ENCODE results near the gene TOE1. TPM values are rescaled to one million over a fixed set of nuclear protein-coding genes. Genes with fewer than 3 reads are reported as not detected.

Gene TOE1
- total and polyA plus RNA-seq, 10 donors, result 8.7 to 12.6 (median 11.6) TPM

DNA sequence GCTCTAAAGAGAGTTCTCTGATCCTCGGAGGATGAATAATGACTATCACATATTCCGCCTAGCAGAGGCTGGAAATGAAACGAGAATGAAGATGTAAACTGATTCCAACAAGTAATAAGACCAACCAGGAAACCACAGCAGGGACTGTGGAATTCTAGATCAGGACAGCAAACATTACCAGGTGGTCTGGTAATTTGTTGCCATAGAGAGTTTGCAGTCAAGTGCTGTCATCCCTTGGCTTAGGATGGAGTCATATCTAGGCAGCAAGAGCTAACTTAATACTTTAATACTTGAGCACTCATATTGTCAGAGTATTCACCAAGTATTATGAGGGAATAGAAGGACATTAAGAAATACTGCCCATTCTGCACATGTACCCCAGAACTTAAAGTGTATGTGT, 45.3 kb downstream of the TOE1 start:
- Histone ChIP-seq H3K27ac (no peak overlapping the region), H3K36me3 (peaks cover 0 to 5% (median 0%) of the 10 kb centered on the region in 6 donors), H3K9me3 (no peaks in the 10 kb centered on the region), H3K4me3 (no peak overlapping the region), H3K4me1 (no peaks in the 10 kb centered on the region), H3K27me3 (replicated peaks in 1 of 7) (no peaks in the 10 kb centered on the region)
- DNase-seq, result no peak
- TF ChIP-seq POLR2AphosphoS5 (IDR thresholded peaks at IDR 0.05), result no peak
- no peak for TF ChIP-seq CTCF (IDR thresholded peaks at IDR 0.05 in 8 of 11, conservative IDR thresholded peaks at IDR 0.05 in 3 of 11)
- no peak for TF ChIP-seq POLR2A (IDR thresholded peaks at IDR 0.05)
- WGBS, 5 donors, result 87 to 96% (median 95%) methylated on average over 3 of the region's 3 CpGs
- intact Hi-C loops (cut with DNase I; ENCODE audit: low total_unique reads), result no loop called here

DNA sequence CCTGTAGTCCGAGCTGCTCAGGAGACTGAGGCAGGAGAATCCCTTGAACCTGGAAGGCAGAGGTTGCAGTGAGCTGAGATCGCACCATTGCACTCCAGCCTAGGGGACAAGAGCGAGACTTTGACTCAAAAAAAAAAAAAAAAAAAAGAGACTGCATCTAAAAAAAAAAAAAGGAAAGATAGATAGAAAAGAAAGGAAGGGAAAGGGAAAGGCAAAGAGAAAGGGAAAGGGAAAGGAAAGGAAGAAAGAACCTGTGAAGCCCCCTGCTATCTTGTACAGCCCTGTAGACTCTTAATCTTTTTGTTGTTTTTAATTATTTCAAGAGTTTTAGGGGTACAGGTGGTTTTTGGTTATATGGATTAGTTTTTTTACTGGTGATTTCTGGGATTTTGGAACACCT, 46.2 kb downstream of the TOE1 start:
- H3K9me3 ChIP-seq, result no peaks in the 10 kb centered on the region
- 91 to 99% (median 97%) methylated on average over 3 of the region's 3 CpGs for WGBS, 5 donors
- H3K27ac ChIP-seq, result no peak overlapping the region
- peaks cover 0 to 5% (median 0%) of the 10 kb centered on the region in 6 donors for H3K36me3 ChIP-seq
- H3K4me1 ChIP-seq, result no peaks in the 10 kb centered on the region
- DNase-seq, result no peak
- no peak for TF ChIP-seq POLR2A (IDR thresholded peaks at IDR 0.05)
- no peak for TF ChIP-seq CTCF (IDR thresholded peaks at IDR 0.05 in 8 of 11, conservative IDR thresholded peaks at IDR 0.05 in 3 of 11)
- no peak for TF ChIP-seq POLR2AphosphoS5 (IDR thresholded peaks at IDR 0.05)
- intact Hi-C loops (cut with DNase I; ENCODE audit: low total_unique reads), result no loop called here
- no peaks in the 10 kb centered on the region for H3K27me3 ChIP-seq (replicated peaks in 1 of 7)
- H3K4me3 ChIP-seq, result no peak overlapping the region

Other genes starting within 250 kb of the TOE1 start
- gene ZSWIM5, start 133.6 kb upstream of the TOE1 start, total RNA-seq, result 1 to 10 TPM; 2.4 to 4.7 (median 3.6) TPM
- under 1 TPM; 0.15 to 0.61 (median 0.43) TPM for gene ZSWIM5, start 133.6 kb upstream of the TOE1 start, polyA plus RNA-seq
- gene HPDL, start 13.3 kb upstream of the TOE1 start, total RNA-seq, result 1 to 10 TPM in 4 of 7 donors, under 1 TPM in 3; 0.73 to 3.7 (median 1.3) TPM
- 1 to 10 TPM; 2.3 to 4.6 (median 3.5) TPM for gene HPDL, start 13.3 kb upstream of the TOE1 start, polyA plus RNA-seq
- 10 to 100 TPM; 26.3 to 41.1 (median 36.4) TPM for gene MUTYH, start 270 bp downstream of the TOE1 start, total RNA-seq
- 10 to 100 TPM; 25.4 to 46.9 (median 37.9) TPM for gene MUTYH, start 270 bp downstream of the TOE1 start, polyA plus RNA-seq
- 10 to 100 TPM in 3 of 7 donors, 1 to 10 TPM in 4; 7.3 to 11.5 (median 9.5) TPM for gene TESK2, start 151.0 kb downstream of the TOE1 start, total RNA-seq
- gene TESK2, start 151.0 kb downstream of the TOE1 start, polyA plus RNA-seq, result 1 to 10 TPM; 3.2 to 5.7 (median 5.1) TPM
- gene CCDC163, start 159.9 kb downstream of the TOE1 start, total RNA-seq, result 1 to 10 TPM; 1.1 to 6.1 (median 3.0) TPM
- gene CCDC163, start 159.9 kb downstream of the TOE1 start, polyA plus RNA-seq, result 1 to 10 TPM in 2 of 3 donors, under 1 TPM in 1; 0.83 to 3.1 (median 2.7) TPM
- gene MMACHC, start 160.1 kb downstream of the TOE1 start, total RNA-seq, result 1 to 10 TPM; 1.2 to 5.8 (median 4.7) TPM
- 1 to 10 TPM in 2 of 3 donors, under 1 TPM in 1; 0.65 to 1.9 (median 1.0) TPM for gene MMACHC, start 160.1 kb downstream of the TOE1 start, polyA plus RNA-seq
- gene PRDX1, start 181.7 kb downstream of the TOE1 start, total RNA-seq, result 100 to 1,000 TPM; 156 to 265 (median 242) TPM
- 100 to 1,000 TPM; 258 to 457 (median 407) TPM for gene PRDX1, start 181.7 kb downstream of the TOE1 start, polyA plus RNA-seq
- 100 to 1,000 TPM in 5 of 7 donors, 10 to 100 TPM in 2; 68.8 to 147 (median 123) TPM for gene AKR1A1, start 210.7 kb downstream of the TOE1 start, total RNA-seq
- gene AKR1A1, start 210.7 kb downstream of the TOE1 start, polyA plus RNA-seq, result 100 to 1,000 TPM; 132 to 150 (median 142) TPM
- 100 to 1,000 TPM in 5 of 7 donors, 10 to 100 TPM in 2; 85.1 to 143 (median 110) TPM for gene NASP, start 243.9 kb downstream of the TOE1 start, total RNA-seq
- gene NASP, start 243.9 kb downstream of the TOE1 start, polyA plus RNA-seq, result 100 to 1,000 TPM; 132 to 151 (median 139) TPM